C4-2B (cell line): ENCODE measurements around the gene PHACTR1.

Experiments
- H3K27ac ChIP-seq: fragments of 450-650 bp; 2 replicates; pipeline ENCODE4 v1.5.1; 2017
- ZFX ChIP-seq: fragments of 450-650 bp; IDR thresholded peaks from 2 replicates; pipeline ENCODE4 v1.6.1; 2017
- TF ChIP-seq, protein P1 (sequence below): fragments of 450-650 bp; conservative IDR thresholded peaks from 2 replicates; pipeline ENCODE4 v1.5.1; 2017; ENCODE audit warnings: mild to moderate bottlenecking

PHACTR1 gene

DNA sequence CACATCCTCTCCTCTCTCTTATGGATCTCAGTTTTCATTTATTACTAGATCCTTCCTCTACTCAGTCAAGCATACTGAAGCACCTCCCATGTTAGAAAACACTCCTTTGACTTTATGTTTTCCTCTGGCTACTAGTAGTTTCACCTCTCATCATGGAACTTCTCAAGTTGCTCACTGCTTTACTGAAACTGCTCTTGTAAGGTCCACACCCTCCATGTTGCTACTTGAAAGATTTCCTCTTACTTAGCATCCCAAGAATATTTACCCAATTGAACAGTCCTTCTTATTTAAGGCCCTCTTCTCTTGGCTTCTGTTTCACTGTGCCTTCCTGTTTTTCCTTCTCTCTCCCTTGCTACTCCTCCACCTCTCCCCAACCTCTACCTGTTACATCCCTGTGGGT is 381.4 kb downstream of the PHACTR1 start:
- TF ChIP-seq, protein P1, sequence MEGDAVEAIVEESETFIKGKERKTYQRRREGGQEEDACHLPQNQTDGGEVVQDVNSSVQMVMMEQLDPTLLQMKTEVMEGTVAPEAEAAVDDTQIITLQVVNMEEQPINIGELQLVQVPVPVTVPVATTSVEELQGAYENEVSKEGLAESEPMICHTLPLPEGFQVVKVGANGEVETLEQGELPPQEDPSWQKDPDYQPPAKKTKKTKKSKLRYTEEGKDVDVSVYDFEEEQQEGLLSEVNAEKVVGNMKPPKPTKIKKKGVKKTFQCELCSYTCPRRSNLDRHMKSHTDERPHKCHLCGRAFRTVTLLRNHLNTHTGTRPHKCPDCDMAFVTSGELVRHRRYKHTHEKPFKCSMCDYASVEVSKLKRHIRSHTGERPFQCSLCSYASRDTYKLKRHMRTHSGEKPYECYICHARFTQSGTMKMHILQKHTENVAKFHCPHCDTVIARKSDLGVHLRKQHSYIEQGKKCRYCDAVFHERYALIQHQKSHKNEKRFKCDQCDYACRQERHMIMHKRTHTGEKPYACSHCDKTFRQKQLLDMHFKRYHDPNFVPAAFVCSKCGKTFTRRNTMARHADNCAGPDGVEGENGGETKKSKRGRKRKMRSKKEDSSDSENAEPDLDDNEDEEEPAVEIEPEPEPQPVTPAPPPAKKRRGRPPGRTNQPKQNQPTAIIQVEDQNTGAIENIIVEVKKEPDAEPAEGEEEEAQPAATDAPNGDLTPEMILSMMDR: no peak
- TF ChIP-seq ZFX: no peak
- H3K27ac ChIP-seq: no peak overlapping the region

DNA sequence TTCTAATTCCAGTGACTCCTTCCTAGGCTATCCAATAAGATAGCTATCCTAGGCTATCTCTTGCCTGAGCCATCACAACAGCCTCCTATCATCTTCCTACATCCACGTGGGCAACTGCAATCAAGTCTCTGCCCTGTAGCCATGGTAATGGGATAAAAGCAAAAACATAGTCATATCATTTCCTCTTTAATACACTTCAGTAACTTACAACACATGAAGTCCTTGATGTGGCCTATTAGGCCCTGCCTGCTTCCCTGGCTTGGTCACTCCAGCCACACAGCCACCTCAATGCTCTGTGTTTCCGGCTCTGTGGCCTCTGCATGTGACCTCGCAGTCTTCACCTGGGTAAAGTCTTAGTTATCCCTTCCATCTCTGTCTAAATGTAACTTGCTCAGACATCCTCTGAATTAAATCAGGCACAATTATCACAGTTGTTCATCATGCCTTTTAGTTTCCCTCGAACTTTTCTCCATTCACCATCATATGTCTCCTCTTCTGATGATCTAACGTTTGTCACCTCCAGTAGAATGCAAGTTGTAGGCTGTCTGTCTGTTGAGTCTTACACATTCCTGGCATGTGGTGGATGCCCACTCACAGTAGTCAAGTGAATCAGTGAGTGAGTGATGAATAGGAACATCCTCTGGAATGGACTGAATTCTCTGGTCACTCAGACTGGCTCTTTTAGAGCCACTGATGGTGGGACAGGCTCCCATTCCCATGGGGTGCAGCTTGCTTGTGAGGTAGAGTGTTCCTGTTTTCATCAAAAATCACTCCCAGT is 382.4 kb downstream of the PHACTR1 start:
- H3K27ac ChIP-seq: no peak overlapping the region
- TF ChIP-seq ZFX: no peak
- TF ChIP-seq, protein P1: no peak

DNA sequence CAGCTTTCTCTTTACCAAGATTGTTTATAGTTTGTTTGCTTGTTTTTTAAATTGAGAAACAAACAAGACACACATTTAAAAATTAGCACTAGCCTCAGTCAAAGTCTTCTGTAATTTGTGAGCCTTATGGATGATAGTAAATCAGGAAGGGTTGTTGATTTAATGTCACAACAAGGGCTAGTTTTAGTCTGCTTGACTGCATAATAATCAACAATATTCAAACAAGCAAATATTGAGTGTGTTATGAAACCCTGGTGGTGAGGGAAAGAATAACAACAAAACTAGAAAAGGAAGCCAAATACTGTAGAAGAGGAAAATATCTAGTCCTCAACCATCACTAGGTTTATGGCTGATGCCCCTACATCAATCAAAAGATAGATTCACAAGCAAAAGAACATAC is 383.2 kb downstream of the PHACTR1 start:
- H3K27ac ChIP-seq: no peak overlapping the region
- TF ChIP-seq, protein P1: peak; percentile 43
- no peak for TF ChIP-seq ZFX

DNA sequence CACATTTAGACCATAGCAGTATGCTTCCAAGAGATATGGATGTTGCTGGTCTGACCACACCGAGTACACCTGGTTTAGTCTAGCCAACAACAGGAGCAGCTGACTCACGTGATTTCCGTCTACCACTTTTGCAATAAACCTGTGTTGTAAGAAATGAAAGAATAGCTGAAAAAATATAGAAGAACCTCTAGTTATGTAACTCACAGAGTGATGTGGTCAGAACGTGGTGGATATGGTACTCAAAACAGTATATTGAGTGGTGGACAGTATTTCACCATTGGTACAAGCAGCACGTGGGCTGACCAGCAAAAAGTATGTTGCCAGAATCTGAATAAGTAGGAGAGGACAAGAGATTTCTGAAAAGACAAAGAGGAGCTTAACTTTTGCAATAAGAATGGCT is 384.8 kb downstream of the PHACTR1 start:
- H3K27ac ChIP-seq: no peak overlapping the region
- TF ChIP-seq, protein P1: no peak
- no peak for TF ChIP-seq ZFX

DNA sequence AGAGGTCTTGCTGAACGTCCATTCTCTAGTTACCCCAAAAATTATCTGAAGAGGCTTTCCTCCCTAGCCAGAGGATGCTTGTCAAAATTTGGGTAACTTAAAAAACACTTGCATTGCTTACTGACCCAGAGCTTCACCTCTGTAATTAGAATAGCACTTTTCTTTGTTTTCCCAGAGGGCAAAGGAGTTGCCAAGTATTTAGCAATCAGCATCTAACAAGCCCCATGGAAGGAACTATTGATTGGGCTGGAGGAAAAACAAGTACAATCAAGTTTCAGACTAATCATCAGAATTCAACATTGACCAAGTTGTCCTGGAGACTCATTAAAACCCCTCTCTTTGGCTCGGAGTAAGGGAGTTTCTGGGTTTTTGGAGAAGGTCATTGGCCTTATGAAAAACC is 385.4 kb downstream of the PHACTR1 start:
- H3K27ac ChIP-seq: no peak overlapping the region
- TF ChIP-seq ZFX: no peak
- TF ChIP-seq, protein P1: no peak

DNA sequence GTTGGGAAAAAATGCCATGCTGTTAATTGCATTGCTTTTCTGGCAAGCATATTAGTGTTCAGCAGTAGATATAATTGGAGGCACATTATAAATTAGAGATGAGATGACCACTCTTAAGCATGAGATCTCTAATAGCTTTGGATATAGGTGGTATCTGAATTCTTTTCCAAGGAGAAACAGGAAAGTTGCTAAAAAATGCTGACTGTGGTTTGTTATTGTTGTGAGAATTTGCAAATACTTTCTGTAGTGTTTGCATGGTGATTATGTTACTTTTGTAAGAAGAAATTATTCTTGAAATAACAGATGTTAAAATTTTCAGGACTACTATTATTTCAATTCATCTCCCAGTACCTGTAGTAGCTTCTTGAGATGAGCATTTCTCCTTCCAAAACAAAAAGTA is 386.6 kb downstream of the PHACTR1 start:
- TF ChIP-seq, protein P1: no peak
- TF ChIP-seq ZFX: no peak

DNA sequence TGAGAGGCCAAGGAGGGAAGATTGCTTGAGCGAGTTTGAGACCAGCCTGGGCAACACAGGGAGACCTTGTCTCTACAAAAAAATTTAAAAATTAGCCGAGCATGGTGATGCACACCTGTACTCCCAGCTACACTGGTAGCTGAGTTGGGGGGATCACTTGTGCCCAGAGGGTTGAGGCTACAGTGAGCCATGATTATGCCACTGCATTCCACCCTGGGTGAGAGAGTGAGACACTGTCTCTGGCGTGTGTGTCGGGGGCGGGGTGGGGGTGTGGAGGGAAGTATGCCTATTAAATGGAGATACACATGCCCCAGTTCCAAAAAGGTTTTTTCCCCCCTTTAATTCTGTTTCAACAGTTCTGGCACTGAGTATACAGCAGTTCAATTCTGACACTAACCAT is 388.6 kb downstream of the PHACTR1 start:
- TF ChIP-seq, protein P1: no peak
- no peak for TF ChIP-seq ZFX
- no peak overlapping the region for H3K27ac ChIP-seq

More for the DNA sequence above, 386.6 kb downstream of the PHACTR1 start:
- H3K27ac ChIP-seq: no peak overlapping the region
